ENCODE results near the gene SLC22A3.
"Not testable (repeated sequence)": the region's sequence is repeated elsewhere in the genome, so short reads cannot be mapped to it uniquely, and the experiment has no call there.

SLC22A3 gene

GRCh38 chr6:160348223-160349019, at the start of gene SLC22A3:
Gene SLC22A3, plus strand, starts transcription at chr6:160348378. Its CDS starts 42 bp downstream, at chr6:160348420.
- DNase-seq (ENCODE audit: low read depth), result no peak

GRCh38 chr6:160299559-160299958, 48.6 kb upstream of the SLC22A3 start:
- DNase-seq (ENCODE audit: low read depth), result no peak

GRCh38 chr6:160300076-160300695, 48.0 kb upstream of the SLC22A3 start:
- no peak for DNase-seq (ENCODE audit: low read depth)

- no peak for DNase-seq (ENCODE audit: low read depth)
Measured at GRCh38 chr6:160301339-160301738, 46.8 kb upstream of the SLC22A3 start.

GRCh38 chr6:160302431-160303082, 45.6 kb upstream of the SLC22A3 start:
- DNase-seq (ENCODE audit: low read depth), result not testable (repeated sequence)

- no peak for DNase-seq (ENCODE audit: low read depth)
Measured at GRCh38 chr6:160303806-160304205, 44.4 kb upstream of the SLC22A3 start.

GRCh38 chr6:160305926-160306713, 42.1 kb upstream of the SLC22A3 start:
- no peak for DNase-seq (ENCODE audit: low read depth)

- DNase-seq (ENCODE audit: low read depth), result no peak
Measured at GRCh38 chr6:160309718-160310117, 38.5 kb upstream of the SLC22A3 start.

GRCh38 chr6:160312900-160313299, 35.3 kb upstream of the SLC22A3 start:
- no peak for DNase-seq (ENCODE audit: low read depth)

- DNase-seq (ENCODE audit: low read depth), result no peak
Measured at GRCh38 chr6:160315310-160315709, 32.9 kb upstream of the SLC22A3 start.

- no peak for DNase-seq (ENCODE audit: low read depth)
Measured at GRCh38 chr6:160316261-160316660, 31.9 kb upstream of the SLC22A3 start.

- DNase-seq (ENCODE audit: low read depth), result no peak
Measured at GRCh38 chr6:160319246-160319645, 28.9 kb upstream of the SLC22A3 start.

- no peak for DNase-seq (ENCODE audit: low read depth)
Measured at GRCh38 chr6:160321729-160322505, 26.3 kb upstream of the SLC22A3 start.

GRCh38 chr6:160327981-160328380, 20.2 kb upstream of the SLC22A3 start:
- no peak for DNase-seq (ENCODE audit: low read depth)

- DNase-seq (ENCODE audit: low read depth), result no peak
Measured at GRCh38 chr6:160328447-160328846, 19.7 kb upstream of the SLC22A3 start.

GRCh38 chr6:160329188-160329587, 19.0 kb upstream of the SLC22A3 start:
- no peak for DNase-seq (ENCODE audit: low read depth)

GRCh38 chr6:160330619-160331018, 17.6 kb upstream of the SLC22A3 start:
- no peak for DNase-seq (ENCODE audit: low read depth)

- no peak for DNase-seq (ENCODE audit: low read depth)
Measured at GRCh38 chr6:160331204-160331603, 17.0 kb upstream of the SLC22A3 start.

GRCh38 chr6:160331753-160332152, 16.4 kb upstream of the SLC22A3 start:
- DNase-seq (ENCODE audit: low read depth), result no peak

GRCh38 chr6:160333101-160333500, 15.1 kb upstream of the SLC22A3 start:
- DNase-seq (ENCODE audit: low read depth), result no peak

GRCh38 chr6:160333841-160334240, 14.3 kb upstream of the SLC22A3 start:
- no peak for DNase-seq (ENCODE audit: low read depth)

All from fibroblast of gingiva (primary cell).